Measurements from ENCODE around the gene PRRT3.

GRCh38 chr3:9917820-9918219 lies 34.4 kb downstream of the PRRT3 start:
- TF ChIP-seq ZNF710 (CRISPR knock-in tag; IDR thresholded peaks at IDR 0.05; ENCODE audit: borderline replicate concordance) = no peak
- no peak for TF ChIP-seq ZNF292 (CRISPR knock-in tag; IDR thresholded peaks at IDR 0.05; ENCODE audit: borderline replicate concordance, low read depth)
- TF ChIP-seq MYC (CRISPR knock-in tag; IDR thresholded peaks at IDR 0.05; ENCODE audit: borderline replicate concordance) = no peak
- TF ChIP-seq MNT (IDR thresholded peaks at IDR 0.05) = no peak
- no peak for TF ChIP-seq RFX5 (IDR thresholded peaks at IDR 0.05; ENCODE audit: low read depth, low read length)
- no peak for TF ChIP-seq ATF7 (IDR thresholded peaks at IDR 0.05)
- TF ChIP-seq ATF7 (CRISPR knock-in tag; IDR thresholded peaks at IDR 0.05) = no peak
- no peak for TF ChIP-seq KLF16 (CRISPR knock-in tag; IDR thresholded peaks at IDR 0.05)
- TF ChIP-seq PAF1 (CRISPR knock-in tag; IDR thresholded peaks at IDR 0.05) = no peak
- TF ChIP-seq ZNF609 (CRISPR knock-in tag; IDR thresholded peaks at IDR 0.05; ENCODE audit: borderline replicate concordance) = no peak

Measured in HepG2 (cell line).